ENCODE measurements around the gene CBFA2T3. TPM values are rescaled to one million over a fixed set of nuclear protein-coding genes. Genes with fewer than 3 reads are reported as not detected.

Gene CBFA2T3
- total RNA-seq, 4 donors from 2014 or later, result 3.5 to 35.5 (median 6.8) TPM

DNA sequence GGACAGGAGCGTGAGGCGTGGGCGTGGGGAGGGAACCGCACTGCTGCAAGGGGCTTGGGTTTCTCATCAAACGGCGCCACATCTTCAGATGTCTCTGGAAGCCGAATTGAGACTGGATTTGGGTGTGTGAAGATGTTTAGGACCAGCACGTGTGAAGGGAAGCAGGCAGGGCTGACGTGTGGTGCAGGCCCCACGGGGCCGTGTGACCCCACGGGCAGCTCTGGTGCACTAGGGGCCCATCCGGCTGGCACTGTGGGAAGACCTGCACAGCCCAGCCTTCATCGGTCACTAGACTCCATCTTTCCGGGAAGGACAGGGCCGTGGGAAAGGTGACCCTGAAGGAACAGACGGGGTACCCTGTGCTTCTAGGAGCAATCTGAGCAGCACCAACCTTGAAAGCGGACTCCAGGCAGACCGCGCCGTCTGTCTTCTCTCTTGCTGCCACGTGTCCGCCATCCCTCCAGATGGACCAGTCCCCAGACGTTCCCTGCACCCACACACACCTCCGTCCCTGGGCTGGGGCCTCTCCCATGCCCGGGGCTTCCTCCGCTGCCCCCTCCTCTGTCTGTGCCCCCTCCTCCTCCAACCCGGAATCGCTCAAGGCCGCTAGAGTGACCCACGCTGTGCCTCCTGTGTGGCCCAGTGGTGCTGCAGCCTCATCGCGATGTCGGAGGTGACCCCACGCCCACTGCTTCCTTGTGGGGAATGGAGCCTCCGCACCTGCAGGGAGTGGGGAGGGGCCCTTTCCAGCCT, 23.4 kb upstream of the CBFA2T3 start:
- Histone ChIP-seq H3K27me3 (no peaks in the 10 kb centered on the region), H3K36me3 (no peaks in the 10 kb centered on the region), H3K4me3 (no peak overlapping the region), H3K9me3 (peaks cover 0 to 26% (median 6%) of the 10 kb centered on the region in 4 donors), H3K27ac (peak overlapping the region in 1 of 4 donors; percentile 32), H3K4me1 (peaks cover 0 to 4% (median 0%) of the 10 kb centered on the region in 4 donors)
- DNase-seq, result no peak
- TF ChIP-seq, protein P1, sequence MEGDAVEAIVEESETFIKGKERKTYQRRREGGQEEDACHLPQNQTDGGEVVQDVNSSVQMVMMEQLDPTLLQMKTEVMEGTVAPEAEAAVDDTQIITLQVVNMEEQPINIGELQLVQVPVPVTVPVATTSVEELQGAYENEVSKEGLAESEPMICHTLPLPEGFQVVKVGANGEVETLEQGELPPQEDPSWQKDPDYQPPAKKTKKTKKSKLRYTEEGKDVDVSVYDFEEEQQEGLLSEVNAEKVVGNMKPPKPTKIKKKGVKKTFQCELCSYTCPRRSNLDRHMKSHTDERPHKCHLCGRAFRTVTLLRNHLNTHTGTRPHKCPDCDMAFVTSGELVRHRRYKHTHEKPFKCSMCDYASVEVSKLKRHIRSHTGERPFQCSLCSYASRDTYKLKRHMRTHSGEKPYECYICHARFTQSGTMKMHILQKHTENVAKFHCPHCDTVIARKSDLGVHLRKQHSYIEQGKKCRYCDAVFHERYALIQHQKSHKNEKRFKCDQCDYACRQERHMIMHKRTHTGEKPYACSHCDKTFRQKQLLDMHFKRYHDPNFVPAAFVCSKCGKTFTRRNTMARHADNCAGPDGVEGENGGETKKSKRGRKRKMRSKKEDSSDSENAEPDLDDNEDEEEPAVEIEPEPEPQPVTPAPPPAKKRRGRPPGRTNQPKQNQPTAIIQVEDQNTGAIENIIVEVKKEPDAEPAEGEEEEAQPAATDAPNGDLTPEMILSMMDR (IDR thresholded peaks at IDR 0.05), result no peak
- TF ChIP-seq POLR2A (IDR thresholded peaks at IDR 0.05), result no peak

DNA sequence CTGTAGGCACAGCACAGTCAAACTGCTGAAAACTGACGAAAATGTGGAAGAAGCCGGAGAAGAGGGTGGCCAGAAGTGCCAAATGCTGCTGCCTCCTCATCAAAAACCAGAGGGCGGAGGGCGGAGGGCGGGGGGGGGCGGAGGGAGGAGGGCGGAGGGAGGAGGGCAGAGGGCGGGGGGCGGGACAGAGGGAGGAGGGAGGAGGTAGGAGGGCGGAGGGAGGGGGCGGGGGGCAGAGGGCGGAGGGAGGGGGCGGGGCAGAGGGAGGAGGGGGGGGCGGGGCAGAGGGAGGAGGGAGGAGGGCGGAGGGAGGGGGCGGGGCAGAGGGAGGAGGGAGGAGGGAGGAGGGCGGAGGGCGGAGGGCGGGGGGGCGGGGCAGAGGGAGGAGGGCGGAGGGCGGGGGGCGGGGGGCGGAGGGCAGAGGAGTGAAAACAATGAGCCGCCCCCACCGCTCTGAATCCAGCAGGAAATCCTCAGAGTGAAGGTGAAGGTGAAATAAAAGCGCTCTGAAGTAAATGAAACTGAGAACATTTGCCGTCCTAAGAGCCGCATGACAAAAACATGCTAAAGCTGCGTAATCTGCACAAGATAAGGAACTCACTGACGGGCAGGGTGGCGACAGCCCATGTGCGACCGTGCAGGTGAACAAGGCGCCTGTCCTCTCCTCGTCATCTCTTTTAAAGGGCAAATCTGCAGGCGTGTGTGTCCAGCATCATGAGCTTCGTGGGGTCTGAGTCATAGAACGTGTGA, 22.6 kb upstream of the CBFA2T3 start:
- no peak for TF ChIP-seq POLR2A (IDR thresholded peaks at IDR 0.05)
- TF ChIP-seq, protein P1 (IDR thresholded peaks at IDR 0.05), result no peak
- peak in 2 of 3 donors; percentile 35 to 62 for DNase-seq
- Histone ChIP-seq H3K9me3 (peaks cover 0 to 26% (median 6%) of the 10 kb centered on the region in 4 donors), H3K4me1 (peaks cover 0 to 4% (median 0%) of the 10 kb centered on the region in 4 donors), H3K27me3 (no peaks in the 10 kb centered on the region), H3K4me3 (no peak overlapping the region), H3K27ac (peak overlapping the region in 1 of 4 donors; percentile 32), H3K36me3 (no peaks in the 10 kb centered on the region)

- Histone ChIP-seq H3K9me3 (peaks cover 0 to 22% (median 6%) of the 10 kb centered on the region in 4 donors), H3K27me3 (no peaks in the 10 kb centered on the region), H3K4me1 (peaks cover 0 to 9% (median 2%) of the 10 kb centered on the region in 4 donors), H3K4me3 (no peak overlapping the region), H3K27ac (no peak overlapping the region), H3K36me3 (no peaks in the 10 kb centered on the region)
- no peak for TF ChIP-seq POLR2A (IDR thresholded peaks at IDR 0.05)
- TF ChIP-seq, protein P1 (IDR thresholded peaks at IDR 0.05), result no peak
- DNase-seq, result no peak
Measured at GRCh38 chr16:88995746-88996535, 18.9 kb upstream of the CBFA2T3 start.

- no peaks in the 10 kb centered on the region for H3K27me3 ChIP-seq
- H3K27ac ChIP-seq, result no peak overlapping the region
- peaks cover 0 to 22% (median 5%) of the 10 kb centered on the region in 4 donors for H3K9me3 ChIP-seq
- H3K4me3 ChIP-seq, result no peak overlapping the region
- no peak for DNase-seq
- TF ChIP-seq, protein P1 (IDR thresholded peaks at IDR 0.05), result no peak
- TF ChIP-seq POLR2A (IDR thresholded peaks at IDR 0.05), result no peak
- peaks cover 0 to 9% (median 2%) of the 10 kb centered on the region in 4 donors for H3K4me1 ChIP-seq
- no peaks in the 10 kb centered on the region for H3K36me3 ChIP-seq
Measured at GRCh38 chr16:88995194-88995593, 18.2 kb upstream of the CBFA2T3 start.

DNA sequence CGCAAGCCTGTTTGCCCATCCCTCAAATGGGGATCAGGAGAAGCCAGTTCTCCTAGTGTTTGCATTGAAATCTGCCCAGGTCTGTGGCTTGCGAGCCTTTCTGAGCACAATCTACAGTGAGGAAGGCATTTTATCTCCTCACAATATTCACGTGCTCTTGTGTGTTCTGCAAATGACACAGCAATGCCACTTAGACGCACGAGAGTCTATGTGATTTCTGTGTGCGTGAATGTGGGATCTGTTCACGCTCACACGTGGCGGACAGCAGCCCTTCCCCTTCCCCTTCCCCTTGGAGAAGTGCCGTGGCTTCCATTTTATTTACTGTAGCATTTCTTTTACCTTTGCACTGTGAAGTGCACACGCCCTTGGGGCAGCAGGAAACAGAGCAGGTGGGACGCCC, 17.7 kb upstream of the CBFA2T3 start:
- DNase-seq, result no peak
- no peaks in the 10 kb centered on the region for H3K27me3 ChIP-seq
- TF ChIP-seq, protein P1 (IDR thresholded peaks at IDR 0.05), result no peak
- no peak for TF ChIP-seq POLR2A (IDR thresholded peaks at IDR 0.05)
- no peak overlapping the region for H3K4me3 ChIP-seq
- peaks cover 0 to 22% (median 5%) of the 10 kb centered on the region in 4 donors for H3K9me3 ChIP-seq
- no peak overlapping the region for H3K27ac ChIP-seq
- no peaks in the 10 kb centered on the region for H3K36me3 ChIP-seq
- H3K4me1 ChIP-seq, result peaks cover 0 to 9% (median 2%) of the 10 kb centered on the region in 4 donors
